GM12891 (cell line): ENCODE data around the gene EFHC2.

Experiments used
- POLR2A ChIP-seq: IDR thresholded peaks from 2 replicates; pipeline ENCODE4 v1.6.1; 2011; ENCODE audit warnings: low read depth, low read length, control low read depth
- POLR2AphosphoS5 ChIP-seq: IDR thresholded peaks from 2 replicates; pipeline ENCODE4 v1.6.1; 2011; ENCODE audit warnings: low read depth, low read length, control low read depth
- TAF1 ChIP-seq: IDR thresholded peaks from 2 replicates; pipeline ENCODE4 v1.6.1; 2011; ENCODE audit warnings: low read depth, low read length, control low read depth

- TF ChIP-seq TAF1 (no peak), POLR2AphosphoS5 (no peak), POLR2A (no peak)
These were observed 186.7 kb downstream of the EFHC2 start for GRCh38 chrX:44156726-44157125.
